GM23338 (cell line): ENCODE measurements around the gene ABCA5. TPM values are rescaled to one million over a fixed set of nuclear protein-coding genes. Genes with fewer than 3 reads are reported as not detected.

Experiments
- ATAC-seq: fragments of 200-7000 bp; cut with Tn5 transposase; 3 replicates; pipeline ENCODE4 v1.9.1; 2020
- DNase-seq: peaks from one replicate; pipeline ENCODE4 v3.0.0-alpha.2; 2015; ENCODE audit warnings: low spot score
- H2AFZ ChIP-seq: fragments of 200-600 bp; sonication (generic); 2 replicates; pipeline ENCODE4 v1.8.0; 2016; ENCODE audit warnings: antibody characterized with exemption, mild to moderate bottlenecking, moderate library complexity
- H3F3A ChIP-seq: fragments of 200-600 bp; sonication (generic); replicated peaks from 2 replicates; pipeline ENCODE4 v1.8.0; 2017; ENCODE audit warnings: antibody characterized with exemption, mixed run types, low read depth
- H3K27ac ChIP-seq: fragments of 200-600 bp; sonication (generic); 2 replicates; pipeline ENCODE4 v1.6.1; 2016; ENCODE audit warnings: low read depth
- H3K27me3 ChIP-seq: fragments of 200-600 bp; sonication (generic); 2 replicates; pipeline ENCODE4 v1.8.0; 2016; ENCODE audit warnings: mild to moderate bottlenecking, mixed run types, moderate library complexity; ENCODE audit not compliant: insufficient read depth
- H3K36me3 ChIP-seq: fragments of 200-600 bp; sonication (generic); 2 replicates; pipeline ENCODE4 v1.8.0; 2016; ENCODE audit warnings: mild to moderate bottlenecking; ENCODE audit not compliant: insufficient read depth
- H3K4me1 ChIP-seq: fragments of 200-600 bp; sonication (generic); 2 replicates; pipeline ENCODE4 v1.8.0; 2016; ENCODE audit warnings: mild to moderate bottlenecking, moderate library complexity; ENCODE audit not compliant: insufficient read depth
- H3K4me2 ChIP-seq: fragments of 200-600 bp; sonication (generic); 2 replicates; pipeline ENCODE4 v1.7.1; 2017; ENCODE audit warnings: mixed run types
- H3K4me3 ChIP-seq: fragments of 200-600 bp; sonication (generic); 2 replicates; pipeline ENCODE4 v1.6.1; 2016; ENCODE audit warnings: mixed run types
- H3K79me2 ChIP-seq: fragments of 200-600 bp; sonication (generic); replicated peaks from 2 replicates; pipeline ENCODE4 v1.8.0; 2017; ENCODE audit warnings: mild to moderate bottlenecking; ENCODE audit not compliant: insufficient read depth
- H3K9me2 ChIP-seq: fragments of 200-600 bp; sonication (generic); 2 replicates; pipeline ENCODE4 v1.8.0; 2017; ENCODE audit not compliant: insufficient read depth
- H4K20me1 ChIP-seq: fragments of 200-600 bp; sonication (generic); replicated peaks from 2 replicates; pipeline ENCODE4 v1.8.0; 2017; ENCODE audit warnings: mild to moderate bottlenecking; ENCODE audit not compliant: insufficient read depth
- H3K27ac Mint-ChIP-seq: 2 replicates; pipeline ENCODE4 v1.8.0; 2020; ENCODE audit warnings: inconsistent platforms, mild to moderate bottlenecking, moderate library complexity, mixed read lengths
- H3K27me3 Mint-ChIP-seq: 3 replicates; pipeline ENCODE4 v1.8.0; 2022; ENCODE audit warnings: low read depth, mild to moderate bottlenecking, moderate library complexity, mixed read lengths, inconsistent platforms; ENCODE audit not compliant: insufficient read depth, poor library complexity
- H3K36me3 Mint-ChIP-seq: 3 replicates; pipeline ENCODE4 v1.8.0; 2021; ENCODE audit warnings: low read depth, mild to moderate bottlenecking, inconsistent platforms, moderate library complexity, mixed read lengths
- H3K4me1 Mint-ChIP-seq: 3 replicates; pipeline ENCODE4 v1.8.0; 2020; ENCODE audit warnings: mild to moderate bottlenecking, inconsistent platforms, mixed read lengths
- H3K4me3 Mint-ChIP-seq: 3 replicates; pipeline ENCODE4 v1.8.0; 2021; ENCODE audit warnings: moderate library complexity, mild to moderate bottlenecking, inconsistent platforms, mixed read lengths
- H3K9me3 Mint-ChIP-seq: 3 replicates; pipeline ENCODE4 v1.8.0; 2020; ENCODE audit warnings: moderate library complexity, mild to moderate bottlenecking, inconsistent platforms, mixed read lengths
- CREB1 ChIP-seq: fragments of 250-450 bp; sonication (Bioruptor Pico); IDR thresholded peaks from 2 replicates; pipeline ENCODE4 v1.5.0; 2020; ENCODE audit warnings: low read depth, mild to moderate bottlenecking, moderate library complexity
- CTCF ChIP-seq, 2 experiments: fragments of 200-600 bp in 1 of 2; sonication (generic) in 1 of 2; conservative IDR thresholded peaks; 2 replicates each; pipeline versions ENCODE4 v1.5.1 to v1.6.1; 2016 to 2017; ENCODE audit warnings: antibody characterized with exemption in 2 of 2, low read depth in 2 of 2, mild to moderate bottlenecking in 2 of 2, moderate library complexity in 1 of 2
- EZH2 ChIP-seq: fragments of 200-600 bp; sonication (generic); IDR thresholded peaks from one replicate; pipeline ENCODE4 v1.8.0; 2017; ENCODE audit warnings: antibody characterized with exemption, mild to moderate bottlenecking, low read depth; ENCODE audit not compliant: unreplicated experiment
- JUNB ChIP-seq: IDR thresholded peaks from one replicate; pipeline ENCODE4 v1.6.1; 2016; ENCODE audit warnings: antibody characterized with exemption; ENCODE audit not compliant: unreplicated experiment
- NANOG ChIP-seq: IDR thresholded peaks from 2 replicates; pipeline ENCODE4 v1.6.1; 2016; ENCODE audit warnings: antibody characterized with exemption, borderline replicate concordance
- POLR2AphosphoS5 ChIP-seq: IDR thresholded peaks from 2 replicates; pipeline ENCODE4 v1.6.1; 2016; ENCODE audit warnings: antibody characterized with exemption, low read depth
- ZNF114 ChIP-seq: fragments of 250-450 bp; sonication (Bioruptor Pico); IDR thresholded peaks from 2 replicates; pipeline ENCODE4 v1.5.0; 2020; ENCODE audit warnings: mild to moderate bottlenecking, moderate library complexity
- ZNF331 ChIP-seq: fragments of 250-450 bp; sonication (Bioruptor Pico); IDR thresholded peaks from 2 replicates; pipeline ENCODE4 v1.5.0; 2020; ENCODE audit warnings: low read depth, mild to moderate bottlenecking, moderate library complexity
- polyA plus RNA-seq: library from polyadenylated mRNA; unstranded; fragments of >200 nt; fragmentation: Nextera tagmentation; extraction: Ambion mirVana; gene quantifications from 2 replicates; pipeline ENCODE4 v1.2.1, GENCODE V29; 2016
- total RNA-seq: library from RNA; depleted of rRNA; stranded (reverse); fragments of >200 nt; shearing (Covaris generic); gene quantifications from 2 replicates; pipeline ENCODE4 v1.2.3, GENCODE V29; 2014
- TF ChIP-seq, protein P1 (sequence below): IDR thresholded peaks from one replicate; pipeline ENCODE4 v1.6.1; 2018; ENCODE audit warnings: antibody characterized with exemption; ENCODE audit not compliant: unreplicated experiment
- TF ChIP-seq, protein P2 (sequence below): IDR thresholded peaks from 2 replicates; pipeline ENCODE4 v1.6.1; 2016; ENCODE audit warnings: antibody characterized with exemption

Gene ABCA5
- total and polyA plus RNA-seq, 2 experiments from 2014 or later, result 3.1 to 3.4 TPM

- no peak for TF ChIP-seq CREB1 (CRISPR knock-in tag)
These were observed 96.0 kb downstream of the ABCA5 start (continued) for GRCh38 chr17:69230939-69231338.

DNA sequence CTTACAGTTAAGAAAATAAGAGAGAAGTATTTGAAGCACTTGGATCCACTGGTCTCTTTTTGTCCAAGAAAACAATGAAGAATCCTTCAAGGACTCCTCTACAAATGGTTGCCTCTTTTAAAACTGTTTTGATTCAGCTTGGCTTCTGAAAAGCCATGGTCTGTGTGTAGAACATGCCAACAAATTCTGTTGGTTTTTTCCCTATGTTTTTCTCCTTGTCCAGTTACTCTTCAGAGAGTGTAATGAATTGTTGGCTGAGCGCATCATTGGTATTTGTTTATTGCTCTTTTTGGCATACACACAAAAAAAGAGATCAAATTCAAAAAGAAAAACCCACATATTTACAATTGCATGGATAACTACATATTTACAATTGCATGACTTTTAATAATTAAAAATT lies 98.4 kb downstream of the ABCA5 start, which contains the start of gene ABCA10:
Gene ABCA10 (minus strand): TSS at position 249 of the 400 bp plus-strand sequence. CDS start 3,466 bp downstream, outside the sequence.
- H3K27ac Mint-ChIP-seq, result no peak within 1 kb of the TSS
- H3K4me1 Mint-ChIP-seq, result no peaks in the 10 kb centered on the region
- Histone ChIP-seq H3K4me3 (no peak within 1 kb of the TSS), H3K27ac (no peak within 1 kb of the TSS), H2AFZ (no peak within 1 kb of the TSS), H3K4me1 (no peaks in the 10 kb centered on the region; the same call in 1 of the 2 replicates), H3K79me2 (no peaks in the 10 kb centered on the region), H4K20me1 (no peaks in the 10 kb centered on the region), H3K9me2 (no peaks in the 10 kb centered on the region), H3K27me3 (no peaks in the 10 kb centered on the region), H3F3A (no peaks in the 10 kb centered on the region), H3K36me3 (no peaks in the 10 kb centered on the region), H3K4me2 (no peak within 1 kb of the TSS)
- peaks cover 2% of the 10 kb centered on the region for H3K27me3 Mint-ChIP-seq
- TF ChIP-seq POLR2AphosphoS5 (no peak), JUNB (no peak), ZNF114 (CRISPR knock-in tag) (no peak), CREB1 (CRISPR knock-in tag) (no peak), CTCF (conservative IDR thresholded peaks at IDR 0.05; ENCODE audit: low read depth in 2 of 2) (no peak), NANOG (no peak), ZNF331 (CRISPR knock-in tag) (no peak), EZH2 (no peak)
- TF ChIP-seq, protein P1, sequence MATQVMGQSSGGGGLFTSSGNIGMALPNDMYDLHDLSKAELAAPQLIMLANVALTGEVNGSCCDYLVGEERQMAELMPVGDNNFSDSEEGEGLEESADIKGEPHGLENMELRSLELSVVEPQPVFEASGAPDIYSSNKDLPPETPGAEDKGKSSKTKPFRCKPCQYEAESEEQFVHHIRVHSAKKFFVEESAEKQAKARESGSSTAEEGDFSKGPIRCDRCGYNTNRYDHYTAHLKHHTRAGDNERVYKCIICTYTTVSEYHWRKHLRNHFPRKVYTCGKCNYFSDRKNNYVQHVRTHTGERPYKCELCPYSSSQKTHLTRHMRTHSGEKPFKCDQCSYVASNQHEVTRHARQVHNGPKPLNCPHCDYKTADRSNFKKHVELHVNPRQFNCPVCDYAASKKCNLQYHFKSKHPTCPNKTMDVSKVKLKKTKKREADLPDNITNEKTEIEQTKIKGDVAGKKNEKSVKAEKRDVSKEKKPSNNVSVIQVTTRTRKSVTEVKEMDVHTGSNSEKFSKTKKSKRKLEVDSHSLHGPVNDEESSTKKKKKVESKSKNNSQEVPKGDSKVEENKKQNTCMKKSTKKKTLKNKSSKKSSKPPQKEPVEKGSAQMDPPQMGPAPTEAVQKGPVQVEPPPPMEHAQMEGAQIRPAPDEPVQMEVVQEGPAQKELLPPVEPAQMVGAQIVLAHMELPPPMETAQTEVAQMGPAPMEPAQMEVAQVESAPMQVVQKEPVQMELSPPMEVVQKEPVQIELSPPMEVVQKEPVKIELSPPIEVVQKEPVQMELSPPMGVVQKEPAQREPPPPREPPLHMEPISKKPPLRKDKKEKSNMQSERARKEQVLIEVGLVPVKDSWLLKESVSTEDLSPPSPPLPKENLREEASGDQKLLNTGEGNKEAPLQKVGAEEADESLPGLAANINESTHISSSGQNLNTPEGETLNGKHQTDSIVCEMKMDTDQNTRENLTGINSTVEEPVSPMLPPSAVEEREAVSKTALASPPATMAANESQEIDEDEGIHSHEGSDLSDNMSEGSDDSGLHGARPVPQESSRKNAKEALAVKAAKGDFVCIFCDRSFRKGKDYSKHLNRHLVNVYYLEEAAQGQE, result no peak
- TF ChIP-seq, protein P2, sequence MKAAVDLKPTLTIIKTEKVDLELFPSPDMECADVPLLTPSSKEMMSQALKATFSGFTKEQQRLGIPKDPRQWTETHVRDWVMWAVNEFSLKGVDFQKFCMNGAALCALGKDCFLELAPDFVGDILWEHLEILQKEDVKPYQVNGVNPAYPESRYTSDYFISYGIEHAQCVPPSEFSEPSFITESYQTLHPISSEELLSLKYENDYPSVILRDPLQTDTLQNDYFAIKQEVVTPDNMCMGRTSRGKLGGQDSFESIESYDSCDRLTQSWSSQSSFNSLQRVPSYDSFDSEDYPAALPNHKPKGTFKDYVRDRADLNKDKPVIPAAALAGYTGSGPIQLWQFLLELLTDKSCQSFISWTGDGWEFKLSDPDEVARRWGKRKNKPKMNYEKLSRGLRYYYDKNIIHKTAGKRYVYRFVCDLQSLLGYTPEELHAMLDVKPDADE, result no peak
- peaks cover 5% of the 10 kb centered on the region; the same call in 1 of the 3 replicates for H3K9me3 Mint-ChIP-seq
- no peak for ATAC-seq
- DNase-seq, result no peak
- no peaks in the 10 kb centered on the region for H3K36me3 Mint-ChIP-seq
- H3K4me3 Mint-ChIP-seq, result no peak within 1 kb of the TSS
